ENCODE results near the gene SMC5.
A peak's percentile ranks its signal among the peaks of the same experiment; 100 is the strongest.
"Not testable (repeated sequence)": the region's sequence is repeated elsewhere in the genome, so short reads cannot be mapped to it uniquely, and the experiment has no call there.

The SMC5 gene

GRCh38 chr9:70392189-70392588 lies 133.4 kb downstream of the SMC5 start:
- peaks cover 3% of the 10 kb centered on the region for H3K36me3 ChIP-seq (ENCODE audit: control insufficient read depth, insufficient read depth, low read length, severe bottlenecking)
- no peaks in the 10 kb centered on the region for H3K27me3 ChIP-seq (replicated peaks; ENCODE audit: control insufficient read depth, insufficient read depth, low read length)
- H3K4me1 ChIP-seq (ENCODE audit: control insufficient read depth, insufficient read depth, low read length), result peaks cover 48% of the 10 kb centered on the region
- no peak overlapping the region for H3K4me3 ChIP-seq (ENCODE audit: low read length)
- no peak overlapping the region for H3K9ac ChIP-seq (ENCODE audit: low read length)
- no peaks in the 10 kb centered on the region for H3K9me3 ChIP-seq (ENCODE audit: control insufficient read depth, low read length)
- peak; percentile 40 for DNase-seq (ENCODE audit: low read depth)

DNA sequence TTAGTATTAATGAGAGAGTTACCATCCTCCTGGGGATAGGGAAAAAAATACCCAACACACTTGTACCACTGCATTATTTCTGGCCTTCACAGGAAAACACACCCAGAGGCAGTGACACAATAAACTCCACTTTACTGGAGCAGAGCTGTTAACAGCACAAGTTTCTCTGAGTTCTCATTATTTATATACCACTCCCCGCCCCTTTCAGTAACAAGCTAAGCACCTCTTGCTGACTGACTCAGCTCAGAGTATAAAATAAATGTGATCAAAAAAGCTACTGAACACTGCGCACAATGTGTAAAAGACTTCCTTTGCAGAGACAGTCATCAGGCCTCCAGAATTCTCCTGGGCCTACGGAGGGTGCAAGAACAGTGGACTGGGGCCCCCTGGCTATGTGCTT lies 134.1 kb downstream of the SMC5 start:
- Histone ChIP-seq H3K36me3 (ENCODE audit: control insufficient read depth, insufficient read depth, low read length, severe bottlenecking) (peaks cover 3% of the 10 kb centered on the region), H3K4me1 (ENCODE audit: control insufficient read depth, insufficient read depth, low read length) (peaks cover 51% of the 10 kb centered on the region), H3K27me3 (replicated peaks; ENCODE audit: control insufficient read depth, insufficient read depth, low read length) (no peaks in the 10 kb centered on the region), H3K9ac (ENCODE audit: low read length) (no peak overlapping the region), H3K9me3 (ENCODE audit: control insufficient read depth, low read length) (no peaks in the 10 kb centered on the region), H3K4me3 (ENCODE audit: low read length) (no peak overlapping the region)
- DNase-seq (ENCODE audit: low read depth), result no peak

GRCh38 chr9:70395652-70396051 lies 136.9 kb downstream of the SMC5 start:
- Histone ChIP-seq H3K4me1 (ENCODE audit: control insufficient read depth, insufficient read depth, low read length) (peaks cover 63% of the 10 kb centered on the region), H3K9ac (ENCODE audit: low read length) (no peak overlapping the region), H3K27me3 (replicated peaks; ENCODE audit: control insufficient read depth, insufficient read depth, low read length) (no peaks in the 10 kb centered on the region), H3K36me3 (ENCODE audit: control insufficient read depth, insufficient read depth, low read length, severe bottlenecking) (peaks cover 3% of the 10 kb centered on the region), H3K4me3 (ENCODE audit: low read length) (no peak overlapping the region), H3K9me3 (ENCODE audit: control insufficient read depth, low read length) (no peaks in the 10 kb centered on the region)
- DNase-seq (ENCODE audit: low read depth), result no peak

- no peaks in the 10 kb centered on the region for H3K9me3 ChIP-seq (ENCODE audit: control insufficient read depth, low read length)
- no peaks in the 10 kb centered on the region for H3K27me3 ChIP-seq (replicated peaks; ENCODE audit: control insufficient read depth, insufficient read depth, low read length)
- H3K36me3 ChIP-seq (ENCODE audit: control insufficient read depth, insufficient read depth, low read length, severe bottlenecking), result no peaks in the 10 kb centered on the region
- no peak for DNase-seq (ENCODE audit: low read depth)
- H3K4me1 ChIP-seq (ENCODE audit: control insufficient read depth, insufficient read depth, low read length), result peaks cover 57% of the 10 kb centered on the region
- H3K9ac ChIP-seq (ENCODE audit: low read length), result no peak overlapping the region
- no peak overlapping the region for H3K4me3 ChIP-seq (ENCODE audit: low read length)
Observed at GRCh38 chr9:70398145-70398556, 139.4 kb downstream of the SMC5 start.

DNA sequence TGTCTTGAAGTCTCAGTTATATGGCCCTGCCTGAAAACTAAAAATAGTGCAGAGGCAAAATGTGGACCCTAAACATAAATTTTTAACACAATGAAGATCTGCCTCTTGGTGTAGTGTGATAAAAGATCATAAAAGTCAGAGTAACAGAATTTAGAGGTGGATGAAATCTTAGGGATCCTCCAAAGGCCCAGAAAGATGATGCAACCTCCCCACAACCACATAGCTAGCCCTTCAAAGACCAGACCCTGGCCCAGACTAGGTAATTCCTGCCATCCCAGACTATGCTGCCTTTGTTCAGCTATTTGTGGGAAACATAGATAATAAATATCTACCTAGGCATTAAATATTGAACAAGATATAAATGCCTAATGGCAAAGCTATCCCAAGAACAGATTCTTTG lies 140.4 kb downstream of the SMC5 start:
- H3K9me3 ChIP-seq (ENCODE audit: control insufficient read depth, low read length), result no peaks in the 10 kb centered on the region
- no peak for DNase-seq (ENCODE audit: low read depth)
- H3K4me1 ChIP-seq (ENCODE audit: control insufficient read depth, insufficient read depth, low read length), result peaks cover 61% of the 10 kb centered on the region
- no peak overlapping the region for H3K4me3 ChIP-seq (ENCODE audit: low read length)
- H3K36me3 ChIP-seq (ENCODE audit: control insufficient read depth, insufficient read depth, low read length, severe bottlenecking), result no peaks in the 10 kb centered on the region
- no peak overlapping the region for H3K9ac ChIP-seq (ENCODE audit: low read length)
- H3K27me3 ChIP-seq (replicated peaks; ENCODE audit: control insufficient read depth, insufficient read depth, low read length), result no peaks in the 10 kb centered on the region

- DNase-seq (ENCODE audit: low read depth), result no peak
- no peaks in the 10 kb centered on the region for H3K9me3 ChIP-seq (ENCODE audit: control insufficient read depth, low read length)
- no peak overlapping the region for H3K9ac ChIP-seq (ENCODE audit: low read length)
- no peaks in the 10 kb centered on the region for H3K36me3 ChIP-seq (ENCODE audit: control insufficient read depth, insufficient read depth, low read length, severe bottlenecking)
- no peak overlapping the region for H3K4me3 ChIP-seq (ENCODE audit: low read length)
- H3K27me3 ChIP-seq (replicated peaks; ENCODE audit: control insufficient read depth, insufficient read depth, low read length), result no peaks in the 10 kb centered on the region
- peaks cover 64% of the 10 kb centered on the region for H3K4me1 ChIP-seq (ENCODE audit: control insufficient read depth, insufficient read depth, low read length)
Observed at GRCh38 chr9:70400107-70400892, 141.5 kb downstream of the SMC5 start.

DNA sequence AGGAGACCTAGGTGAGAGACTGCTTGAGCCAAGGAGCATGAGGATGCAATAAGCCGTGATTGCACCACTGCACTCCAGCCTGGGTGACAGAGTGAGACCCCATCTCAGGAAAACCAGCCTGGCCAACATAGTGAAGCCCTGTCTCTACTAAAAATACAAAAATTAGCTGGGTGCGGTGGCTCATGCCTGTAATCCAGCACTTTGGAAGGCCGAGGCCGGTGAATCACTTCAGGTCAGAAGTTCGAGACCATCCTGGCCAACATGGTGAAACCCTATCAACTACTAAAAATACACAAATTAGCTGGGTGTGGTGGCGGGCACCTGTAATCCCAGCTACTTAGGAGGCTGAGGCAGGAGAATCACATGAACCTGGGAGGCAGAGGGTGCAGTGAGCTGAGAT lies 142.5 kb downstream of the SMC5 start:
- not testable (repeated sequence) for H3K36me3 ChIP-seq (ENCODE audit: control insufficient read depth, insufficient read depth, low read length, severe bottlenecking); DNase-seq (ENCODE audit: low read depth); H3K4me3 ChIP-seq (ENCODE audit: low read length); H3K27me3 ChIP-seq (replicated peaks; ENCODE audit: control insufficient read depth, insufficient read depth, low read length); H3K9ac ChIP-seq (ENCODE audit: low read length); H3K9me3 ChIP-seq (ENCODE audit: control insufficient read depth, low read length)
- peaks cover 73% of the 10 kb centered on the region for H3K4me1 ChIP-seq (ENCODE audit: control insufficient read depth, insufficient read depth, low read length)

- no peak for DNase-seq (ENCODE audit: low read depth)
- Histone ChIP-seq H3K9me3 (ENCODE audit: control insufficient read depth, low read length) (no peaks in the 10 kb centered on the region), H3K36me3 (ENCODE audit: control insufficient read depth, insufficient read depth, low read length, severe bottlenecking) (no peaks in the 10 kb centered on the region)
Observed at GRCh38 chr9:70402213-70402612, 143.4 kb downstream of the SMC5 start.

GRCh38 chr9:70403166-70403565 lies 144.4 kb downstream of the SMC5 start:
- H3K4me3 ChIP-seq (ENCODE audit: low read length), result peak overlapping the region; percentile 12
- peaks cover 87% of the 10 kb centered on the region for H3K4me1 ChIP-seq (ENCODE audit: control insufficient read depth, insufficient read depth, low read length)
- peak overlapping the region; percentile 33 for H3K9ac ChIP-seq (ENCODE audit: low read length)
- H3K27me3 ChIP-seq (replicated peaks; ENCODE audit: control insufficient read depth, insufficient read depth, low read length), result no peaks in the 10 kb centered on the region
- DNase-seq (ENCODE audit: low read depth), result no peak
- H3K9me3 ChIP-seq (ENCODE audit: control insufficient read depth, low read length), result no peaks in the 10 kb centered on the region
- no peaks in the 10 kb centered on the region for H3K36me3 ChIP-seq (ENCODE audit: control insufficient read depth, insufficient read depth, low read length, severe bottlenecking)

More at GRCh38 chr9:70402213-70402612, 143.4 kb downstream of the SMC5 start:
- Histone ChIP-seq H3K27me3 (replicated peaks; ENCODE audit: control insufficient read depth, insufficient read depth, low read length) (no peaks in the 10 kb centered on the region), H3K9ac (ENCODE audit: low read length) (peak overlapping the region; percentile 11), H3K4me3 (ENCODE audit: low read length) (no peak overlapping the region), H3K4me1 (ENCODE audit: control insufficient read depth, insufficient read depth, low read length) (peaks cover 83% of the 10 kb centered on the region)

DNA sequence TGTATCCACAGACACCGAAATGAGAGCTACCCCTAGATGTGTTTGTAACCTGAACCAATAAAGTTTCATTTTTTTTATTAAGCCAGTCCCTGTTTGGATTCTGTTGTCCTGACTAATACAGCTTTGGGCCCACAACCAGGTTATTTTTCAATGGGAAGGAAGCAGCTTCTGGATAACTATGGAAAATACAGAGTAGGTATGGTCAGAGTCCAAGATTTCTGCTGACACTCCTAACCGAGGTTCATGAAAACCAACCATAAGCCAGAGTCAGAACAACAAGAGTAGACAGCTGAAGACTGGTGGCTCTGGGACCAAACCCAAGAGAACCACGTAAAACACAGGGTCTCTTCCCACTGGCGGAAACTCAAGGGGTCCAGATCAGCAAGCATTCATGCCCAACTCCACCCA lies 144.8 kb downstream of the SMC5 start:
- DNase-seq (ENCODE audit: low read depth), result no peak

GRCh38 chr9:70404261-70404660 lies 145.5 kb downstream of the SMC5 start:
- Histone ChIP-seq H3K9me3 (ENCODE audit: control insufficient read depth, low read length) (no peaks in the 10 kb centered on the region), H3K36me3 (ENCODE audit: control insufficient read depth, insufficient read depth, low read length, severe bottlenecking) (no peaks in the 10 kb centered on the region), H3K27me3 (replicated peaks; ENCODE audit: control insufficient read depth, insufficient read depth, low read length) (no peaks in the 10 kb centered on the region), H3K4me3 (ENCODE audit: low read length) (peak overlapping the region; percentile 49), H3K9ac (ENCODE audit: low read length) (peak overlapping the region; percentile 33), H3K4me1 (ENCODE audit: control insufficient read depth, insufficient read depth, low read length) (peaks cover 84% of the 10 kb centered on the region)
- DNase-seq (ENCODE audit: low read depth), result no peak

More for the DNA sequence above, 144.8 kb downstream of the SMC5 start:
- peaks cover 88% of the 10 kb centered on the region for H3K4me1 ChIP-seq (ENCODE audit: control insufficient read depth, insufficient read depth, low read length)
- H3K9me3 ChIP-seq (ENCODE audit: control insufficient read depth, low read length), result no peaks in the 10 kb centered on the region
- H3K4me3 ChIP-seq (ENCODE audit: low read length), result peak overlapping the region; percentile 12
- H3K27me3 ChIP-seq (replicated peaks; ENCODE audit: control insufficient read depth, insufficient read depth, low read length), result no peaks in the 10 kb centered on the region
- H3K36me3 ChIP-seq (ENCODE audit: control insufficient read depth, insufficient read depth, low read length, severe bottlenecking), result no peaks in the 10 kb centered on the region
- H3K9ac ChIP-seq (ENCODE audit: low read length), result peak overlapping the region; percentile 33
